ENCODE results near the gene PTPN22. TPM values are rescaled to one million over a fixed set of nuclear protein-coding genes. Genes with fewer than 3 reads are reported as not detected.

PTPN22 gene
- total RNA-seq, 1 donor from 2014 or later: not detected

DNA sequence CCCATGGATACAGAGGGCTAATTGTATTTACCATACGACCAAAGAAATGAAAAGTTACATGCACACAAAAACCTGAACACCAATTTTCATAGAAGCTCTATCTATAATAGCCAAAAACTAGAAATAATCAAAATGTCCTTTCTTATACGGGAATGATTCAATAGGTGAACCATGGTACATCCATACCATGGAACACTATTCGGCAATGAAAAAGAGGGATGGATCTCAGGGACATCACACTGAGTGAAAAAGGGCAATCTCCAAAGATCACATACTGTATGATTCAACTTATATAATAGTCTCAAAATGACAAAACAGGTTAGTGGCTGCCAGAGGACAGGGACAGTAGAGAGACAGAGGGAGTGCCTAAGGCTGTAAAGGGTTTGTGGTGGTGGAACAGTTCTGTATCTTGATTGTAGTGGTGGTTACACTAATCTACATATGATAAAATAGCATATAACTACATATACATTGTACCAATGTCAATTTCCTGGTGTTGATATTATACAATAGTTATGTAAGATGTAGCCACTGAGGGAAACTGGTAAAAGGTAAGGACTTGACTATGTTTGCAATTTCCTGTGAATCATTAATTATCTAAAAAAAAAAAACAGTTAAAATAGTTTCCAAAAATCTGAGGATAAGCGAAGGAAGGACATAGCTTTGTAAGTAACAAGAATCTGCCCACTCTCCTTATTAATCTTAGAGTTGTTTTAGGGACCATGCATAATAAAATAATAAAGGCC lies 62.9 kb downstream of the PTPN22 start:
- Histone ChIP-seq H3K27me3 (ENCODE audit: control insufficient read depth, insufficient read depth, low read length) (no peaks in the 10 kb centered on the region), H3K36me3 (ENCODE audit: control insufficient read depth, insufficient read depth, low read length) (no peaks in the 10 kb centered on the region), H3K4me3 (ENCODE audit: low read depth, low read length) (no peak overlapping the region)
- TF ChIP-seq, protein P1, sequence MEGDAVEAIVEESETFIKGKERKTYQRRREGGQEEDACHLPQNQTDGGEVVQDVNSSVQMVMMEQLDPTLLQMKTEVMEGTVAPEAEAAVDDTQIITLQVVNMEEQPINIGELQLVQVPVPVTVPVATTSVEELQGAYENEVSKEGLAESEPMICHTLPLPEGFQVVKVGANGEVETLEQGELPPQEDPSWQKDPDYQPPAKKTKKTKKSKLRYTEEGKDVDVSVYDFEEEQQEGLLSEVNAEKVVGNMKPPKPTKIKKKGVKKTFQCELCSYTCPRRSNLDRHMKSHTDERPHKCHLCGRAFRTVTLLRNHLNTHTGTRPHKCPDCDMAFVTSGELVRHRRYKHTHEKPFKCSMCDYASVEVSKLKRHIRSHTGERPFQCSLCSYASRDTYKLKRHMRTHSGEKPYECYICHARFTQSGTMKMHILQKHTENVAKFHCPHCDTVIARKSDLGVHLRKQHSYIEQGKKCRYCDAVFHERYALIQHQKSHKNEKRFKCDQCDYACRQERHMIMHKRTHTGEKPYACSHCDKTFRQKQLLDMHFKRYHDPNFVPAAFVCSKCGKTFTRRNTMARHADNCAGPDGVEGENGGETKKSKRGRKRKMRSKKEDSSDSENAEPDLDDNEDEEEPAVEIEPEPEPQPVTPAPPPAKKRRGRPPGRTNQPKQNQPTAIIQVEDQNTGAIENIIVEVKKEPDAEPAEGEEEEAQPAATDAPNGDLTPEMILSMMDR (IDR thresholded peaks at IDR 0.05; ENCODE audit: insufficient read depth, low read length, poor library complexity, severe bottlenecking): no peak
- no peak for DNase-seq (ENCODE audit: low read depth)

GRCh38 chr1:113805639-113806038 lies 65.9 kb downstream of the PTPN22 start:
- H3K36me3 ChIP-seq (ENCODE audit: control insufficient read depth, insufficient read depth, low read length): no peaks in the 10 kb centered on the region
- H3K4me3 ChIP-seq (ENCODE audit: low read depth, low read length): no peak overlapping the region
- TF ChIP-seq, protein P1 (IDR thresholded peaks at IDR 0.05; ENCODE audit: insufficient read depth, low read length, poor library complexity, severe bottlenecking): no peak
- no peaks in the 10 kb centered on the region for H3K27me3 ChIP-seq (ENCODE audit: control insufficient read depth, insufficient read depth, low read length)
- no peak for DNase-seq (ENCODE audit: low read depth)

DNA sequence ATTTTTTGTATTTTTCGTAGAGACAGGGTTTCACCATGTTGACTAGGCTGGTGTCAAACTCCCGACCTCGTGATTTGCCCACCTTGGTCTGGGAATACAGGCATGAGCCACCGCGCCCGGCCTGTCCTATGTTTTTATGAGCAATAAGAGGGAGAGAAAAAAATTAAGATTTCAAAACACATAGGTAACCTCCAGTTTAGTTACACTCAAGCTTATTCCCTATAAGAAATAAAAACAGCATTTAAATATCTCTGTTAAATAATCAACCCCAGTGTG lies 66.3 kb downstream of the PTPN22 start:
- TF ChIP-seq, protein P1 (IDR thresholded peaks at IDR 0.05; ENCODE audit: insufficient read depth, low read length, poor library complexity, severe bottlenecking): no peak
- H3K4me3 ChIP-seq (ENCODE audit: low read depth, low read length): no peak overlapping the region
- DNase-seq (ENCODE audit: low read depth): no peak
- H3K36me3 ChIP-seq (ENCODE audit: control insufficient read depth, insufficient read depth, low read length): no peaks in the 10 kb centered on the region
- no peaks in the 10 kb centered on the region for H3K27me3 ChIP-seq (ENCODE audit: control insufficient read depth, insufficient read depth, low read length)

GRCh38 chr1:113804421-113805255 lies 66.9 kb downstream of the PTPN22 start:
- no peaks in the 10 kb centered on the region for H3K27me3 ChIP-seq (ENCODE audit: control insufficient read depth, insufficient read depth, low read length)
- no peak overlapping the region for H3K4me3 ChIP-seq (ENCODE audit: low read depth, low read length)
- no peaks in the 10 kb centered on the region for H3K36me3 ChIP-seq (ENCODE audit: control insufficient read depth, insufficient read depth, low read length)
- no peak for DNase-seq (ENCODE audit: low read depth)
- TF ChIP-seq, protein P1 (IDR thresholded peaks at IDR 0.05; ENCODE audit: insufficient read depth, low read length, poor library complexity, severe bottlenecking): no peak

DNA sequence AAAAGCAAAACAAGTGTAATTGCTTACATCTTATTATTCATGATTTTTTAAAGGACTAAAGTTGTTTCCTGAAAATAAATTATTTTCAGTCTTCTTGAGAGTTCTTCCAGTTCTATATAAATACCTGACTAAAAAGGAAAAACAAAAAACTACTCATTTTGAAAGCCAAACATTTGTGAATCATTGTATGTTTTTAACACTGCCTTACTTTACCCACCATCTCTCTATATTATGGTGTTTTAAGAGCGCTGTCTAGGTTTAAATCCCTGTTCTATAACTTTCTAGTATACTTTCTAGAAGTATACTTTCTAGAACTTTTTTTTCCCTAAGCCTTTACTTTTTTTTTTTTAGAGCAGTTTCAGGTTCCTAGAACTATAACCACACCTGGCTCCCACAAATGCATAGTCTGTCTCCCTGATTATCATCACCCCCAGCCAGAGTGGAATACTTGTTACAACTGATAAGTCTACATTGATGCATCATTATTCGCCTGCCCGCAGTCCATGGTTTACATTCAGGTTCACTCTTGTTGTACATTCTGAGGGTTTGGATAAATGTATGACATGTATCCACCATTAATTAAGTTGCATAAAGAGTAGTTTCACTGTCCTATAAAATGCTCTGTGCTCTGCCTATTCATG lies 69.0 kb downstream of the PTPN22 start:
- TF ChIP-seq, protein P1 (IDR thresholded peaks at IDR 0.05; ENCODE audit: insufficient read depth, low read length, poor library complexity, severe bottlenecking): no peak
- no peak for DNase-seq (ENCODE audit: low read depth)
- Histone ChIP-seq H3K4me3 (ENCODE audit: low read depth, low read length) (no peak overlapping the region), H3K27me3 (ENCODE audit: control insufficient read depth, insufficient read depth, low read length) (no peaks in the 10 kb centered on the region), H3K36me3 (ENCODE audit: control insufficient read depth, insufficient read depth, low read length) (no peaks in the 10 kb centered on the region)

Measured in kidney epithelial cell (primary cell).